Hematopoietic multipotent progenitor cell treated with erythropoietin and hydrocortisone succinate and interleukin-3 and kit ligand, for 17 days (in vitro differentiated cells): ENCODE data around the gene BTBD6.

Source experiments
- DNase-seq: peaks from one replicate; pipeline ENCODE4 v3.0.0-alpha.2; 2015; ENCODE audit warnings: low spot score

BTBD6 gene

GRCh38 chr14:105211086-105211757 lies 37.1 kb upstream of the BTBD6 start:
- DNase-seq = no peak

- no peak for DNase-seq
Measured at GRCh38 chr14:105211758-105212089, 36.6 kb upstream of the BTBD6 start.

DNA sequence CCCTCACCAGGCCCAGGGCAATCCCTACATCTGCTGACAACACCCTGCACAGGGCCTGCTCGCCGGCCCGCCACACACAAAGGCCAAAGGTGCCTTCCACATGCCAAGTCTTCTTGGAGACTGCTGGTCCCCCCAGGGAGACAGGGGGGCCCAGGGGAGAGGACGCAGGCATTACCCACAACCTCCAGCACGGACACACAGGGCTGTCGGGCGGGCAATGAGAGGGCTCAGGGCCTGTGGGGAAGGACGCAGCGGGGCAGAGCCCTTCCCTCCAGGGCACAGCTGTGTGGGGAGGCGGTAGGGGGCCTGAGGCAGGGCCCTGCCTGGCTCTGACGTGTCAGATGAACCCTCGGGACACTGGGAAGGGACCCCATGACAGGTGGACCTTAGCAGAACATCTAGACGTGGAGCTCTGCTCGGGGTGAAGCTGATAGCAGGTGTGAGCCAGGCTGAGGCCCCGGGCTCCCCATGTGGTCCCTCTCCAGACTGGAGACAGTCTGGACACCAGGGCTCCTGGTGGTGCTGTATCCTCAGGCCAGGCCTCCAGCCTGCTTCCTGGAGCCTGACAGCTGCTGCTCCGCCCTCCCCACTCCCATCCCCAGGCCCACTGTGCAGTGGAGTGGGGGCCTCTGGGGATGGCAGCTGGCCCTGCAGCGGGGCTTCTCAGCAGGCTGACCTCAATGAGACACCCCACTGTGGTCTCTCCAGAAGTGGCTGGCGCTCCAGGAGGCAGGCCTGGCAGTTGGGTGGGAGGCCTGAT lies 35.6 kb upstream of the BTBD6 start:
- no peak for DNase-seq

DNA sequence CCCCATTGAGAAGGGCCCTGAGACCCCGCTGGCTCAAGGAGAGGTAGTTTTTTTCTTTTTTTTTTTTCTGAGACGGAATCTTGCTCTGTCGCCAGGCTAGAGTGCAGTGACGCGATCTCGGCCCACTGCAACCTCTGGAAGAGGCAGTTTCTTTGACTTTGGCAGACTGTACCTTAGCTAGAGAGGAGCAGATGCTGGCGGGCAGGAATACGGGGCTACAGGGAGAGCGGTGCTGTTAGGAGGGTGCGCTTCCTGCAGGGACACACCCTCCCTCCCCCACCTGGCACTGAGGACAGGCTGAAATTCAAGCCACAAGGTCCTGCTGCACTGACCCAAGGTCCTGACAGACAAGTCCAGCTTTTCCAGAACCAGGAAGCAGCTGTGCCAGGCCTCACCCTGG lies 35.0 kb upstream of the BTBD6 start:
- DNase-seq = no peak

DNA sequence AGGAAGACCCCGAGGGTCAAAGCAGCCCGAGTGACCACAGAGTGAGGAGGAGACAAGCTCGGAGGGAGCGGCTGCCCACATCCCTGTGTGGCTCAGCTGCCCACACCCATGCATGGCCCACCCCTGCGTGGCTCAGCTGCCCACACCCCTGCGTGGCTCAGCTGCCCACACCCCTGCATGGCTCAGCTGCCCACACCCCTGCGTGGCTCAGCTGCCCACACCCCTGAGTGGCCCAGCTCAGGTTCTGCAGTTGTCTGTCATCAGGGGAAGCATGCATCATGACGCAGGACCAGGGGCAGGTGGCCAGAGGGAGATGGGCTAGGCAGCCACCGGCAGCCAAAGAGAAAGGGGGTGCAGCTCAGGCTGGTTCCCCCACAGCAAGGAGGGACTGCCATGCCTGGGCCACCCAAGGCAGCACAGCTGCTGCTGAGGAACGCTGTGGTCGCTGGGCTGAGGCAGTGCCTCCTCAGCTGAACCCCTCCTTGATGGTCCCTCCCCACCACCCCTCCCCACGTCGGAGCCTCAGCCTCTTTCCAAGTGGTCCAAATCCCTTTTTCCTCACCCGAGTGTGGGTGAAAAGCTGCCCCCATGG lies 33.9 kb upstream of the BTBD6 start:
- no peak for DNase-seq

DNA sequence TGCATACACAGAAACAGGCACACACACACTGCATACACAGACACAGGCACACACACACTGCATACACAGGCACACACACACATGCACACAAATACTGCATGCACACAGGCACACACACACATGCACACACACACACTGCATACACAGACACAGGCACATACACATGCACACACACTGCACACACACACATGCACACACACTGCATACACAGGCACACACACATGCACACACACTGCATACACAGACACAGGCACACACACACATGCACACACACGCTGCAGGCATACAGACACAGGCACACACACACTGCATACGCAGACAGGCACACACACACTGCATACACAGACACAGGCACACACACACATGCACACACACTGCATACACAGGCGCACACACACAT lies 32.7 kb upstream of the BTBD6 start:
- DNase-seq = no peak

- no peak for DNase-seq
Measured at GRCh38 chr14:105216490-105217247, 31.7 kb upstream of the BTBD6 start.

GRCh38 chr14:105217774-105218173 lies 30.6 kb upstream of the BTBD6 start:
- no peak for DNase-seq

DNA sequence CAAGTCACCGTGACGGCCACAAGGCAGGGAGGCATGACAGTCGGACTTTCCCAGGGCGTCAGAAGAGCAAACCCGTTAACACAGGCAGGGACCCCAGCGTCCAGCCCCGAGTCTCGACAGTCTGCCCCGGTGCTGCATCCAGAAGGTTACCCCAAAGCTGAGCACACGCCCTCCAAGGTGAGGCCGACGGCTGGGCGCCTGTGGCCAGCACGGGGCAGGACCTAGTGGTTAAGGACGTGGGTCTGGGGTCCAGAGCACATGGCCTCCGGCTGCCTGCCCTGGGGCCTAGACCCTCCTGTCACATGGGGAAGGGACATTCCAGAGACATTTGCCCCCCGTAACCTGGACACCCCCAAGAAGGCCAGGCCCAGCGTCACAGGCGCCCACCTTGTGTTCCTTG lies 29.7 kb upstream of the BTBD6 start:
- DNase-seq = no peak

DNA sequence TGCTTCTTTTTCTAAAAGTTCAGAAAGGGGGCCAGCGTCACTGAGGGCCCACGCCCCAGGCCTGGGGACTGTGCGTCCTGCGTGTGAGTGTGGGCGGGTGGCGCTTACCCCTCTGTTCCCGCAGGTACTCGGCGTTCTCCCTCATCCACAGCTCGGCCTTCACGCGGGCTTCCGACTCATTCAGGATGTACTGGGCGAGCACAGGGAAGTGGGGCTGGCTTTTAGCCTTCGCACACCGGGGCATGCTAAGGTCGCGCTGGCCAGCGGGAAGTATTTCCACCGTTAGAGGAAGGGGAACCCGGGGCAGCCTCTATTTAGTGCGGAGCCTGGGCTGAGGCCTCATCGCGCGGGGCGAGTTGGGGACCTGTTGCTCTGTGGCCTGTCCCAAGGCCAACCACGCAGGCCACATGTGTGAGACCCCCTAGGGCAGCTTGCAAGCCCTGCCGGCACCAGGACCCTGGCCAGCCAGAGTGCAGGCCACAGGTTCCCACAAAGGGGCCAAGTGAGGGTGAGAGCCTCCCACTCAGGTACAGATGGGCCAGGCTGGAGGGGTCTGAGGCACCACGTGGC lies 29.2 kb upstream of the BTBD6 start:
- no peak for DNase-seq

DNA sequence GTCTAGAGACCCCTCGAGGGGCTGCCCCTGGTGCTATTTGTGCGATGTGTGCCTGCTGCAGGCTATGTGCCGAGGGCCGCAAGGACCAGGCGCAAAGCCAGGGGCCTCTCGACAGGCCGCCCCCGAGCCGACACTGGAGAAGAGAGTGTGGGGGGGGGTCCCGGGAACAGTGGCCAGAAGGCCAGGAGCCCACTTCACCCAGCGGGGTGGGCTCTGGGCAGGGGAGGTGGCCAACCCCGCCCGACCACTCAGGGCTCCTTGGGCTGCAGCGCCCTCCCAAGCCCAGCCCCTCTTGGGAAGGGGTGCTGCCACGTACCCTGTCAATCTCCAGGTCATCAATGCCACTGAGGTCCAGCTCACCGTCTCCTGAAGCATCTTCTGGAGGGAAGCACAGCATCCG lies 28.6 kb upstream of the BTBD6 start:
- no peak for DNase-seq

- no peak for DNase-seq
Measured at GRCh38 chr14:105220699-105221597, 27.4 kb upstream of the BTBD6 start.

- no peak for DNase-seq
Measured at GRCh38 chr14:105221598-105222178, 26.6 kb upstream of the BTBD6 start.

DNA sequence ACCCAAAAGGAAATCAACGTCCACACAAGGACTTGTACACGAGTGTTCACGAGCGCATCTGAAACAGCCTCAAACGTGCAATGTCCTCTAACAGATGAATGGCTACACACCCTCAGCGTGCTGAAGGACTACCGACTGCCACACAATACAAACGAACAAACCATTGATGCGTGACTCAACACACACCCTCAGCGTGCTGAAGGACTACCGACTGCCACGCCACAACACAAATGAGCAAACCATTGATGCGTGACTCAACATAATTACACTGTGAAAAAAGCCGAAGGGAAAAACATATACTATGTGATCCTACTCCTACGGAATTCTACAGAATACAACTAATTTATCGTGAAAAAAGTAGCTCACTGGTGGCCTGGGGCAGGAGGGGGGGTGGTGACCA lies 25.1 kb upstream of the BTBD6 start:
- no peak for DNase-seq

GRCh38 chr14:105223770-105224544 lies 24.4 kb upstream of the BTBD6 start:
- no peak for DNase-seq

GRCh38 chr14:105224845-105225570 lies 23.3 kb upstream of the BTBD6 start:
- DNase-seq = no peak

GRCh38 chr14:105226198-105226597 lies 22.1 kb upstream of the BTBD6 start:
- no peak for DNase-seq

DNA sequence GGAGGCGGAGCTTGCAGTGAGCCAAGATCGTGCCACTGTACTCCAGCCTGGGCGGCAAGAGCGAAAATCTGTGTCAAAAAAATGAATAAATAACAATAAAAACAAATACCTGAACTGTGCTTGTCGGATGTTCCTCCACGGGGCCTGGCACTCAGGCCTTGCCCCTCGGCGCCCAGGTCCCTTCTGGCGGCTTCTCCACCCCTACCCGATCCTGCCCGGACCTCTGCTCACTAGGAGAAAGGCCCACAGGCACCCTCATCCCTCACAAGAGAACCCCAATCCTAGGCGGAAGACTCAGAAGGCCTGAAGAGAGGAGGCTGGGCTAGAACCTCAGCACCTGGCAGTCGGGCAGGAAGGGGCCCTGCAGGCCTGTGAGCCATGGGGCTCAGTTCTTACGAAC lies 21.0 kb upstream of the BTBD6 start:
- no peak for DNase-seq

GRCh38 chr14:105228562-105228961 lies 19.8 kb upstream of the BTBD6 start:
- DNase-seq = no peak
